Fibroblast of upper back skin (primary cell): Measurements from ENCODE around the gene LIG1.
A peak's percentile ranks its signal among the peaks of the same experiment; 100 is the strongest.
"Not testable (repeated sequence)": the region's sequence is repeated elsewhere in the genome, so short reads cannot be mapped to it uniquely, and the experiment has no call there.

Source experiments
- DNase-seq: peaks from one replicate; pipeline ENCODE4 v3.0.0-alpha.2; 2013

LIG1 gene

GRCh38 chr19:48120505-48120904, 49.6 kb downstream of the LIG1 start:
- DNase-seq = no peak

- DNase-seq = no peak
Observed at GRCh38 chr19:48118131-48118517, 52.0 kb downstream of the LIG1 start.

- DNase-seq = no peak
Observed at GRCh38 chr19:48117515-48118130, 52.5 kb downstream of the LIG1 start.

- no peak for DNase-seq
Observed at GRCh38 chr19:48113190-48113917, 56.8 kb downstream of the LIG1 start.

GRCh38 chr19:48111280-48111679, 58.9 kb downstream of the LIG1 start:
- DNase-seq = no peak

- DNase-seq = peak; percentile 88
Observed at GRCh38 chr19:48110350-48110966, 59.7 kb downstream of the LIG1 start, which contains the start of gene PLA2G4C. TSS of gene PLA2G4C (minus strand) at chr19:48110817. CDS start at chr19:48106529, 4,288 bp downstream.

GRCh38 chr19:48108997-48109782, 61.0 kb downstream of the LIG1 start:
- no peak for DNase-seq

- DNase-seq = no peak
Observed at GRCh38 chr19:48103922-48104321, 66.2 kb downstream of the LIG1 start.

- DNase-seq = peak; percentile 48
Observed at GRCh38 chr19:48102870-48103751, 67.0 kb downstream of the LIG1 start.

GRCh38 chr19:48095612-48096175, 74.5 kb downstream of the LIG1 start:
- peak; percentile 87 for DNase-seq

- no peak for DNase-seq
Observed at GRCh38 chr19:48094855-48095203, 75.3 kb downstream of the LIG1 start.

GRCh38 chr19:48094129-48094854, 75.9 kb downstream of the LIG1 start:
- no peak for DNase-seq

GRCh38 chr19:48091111-48091718, 78.9 kb downstream of the LIG1 start:
- DNase-seq = peak; percentile 98

- peak; percentile 39 for DNase-seq
Observed at GRCh38 chr19:48090281-48090802, 79.8 kb downstream of the LIG1 start.

- not testable (repeated sequence) for DNase-seq
Observed at GRCh38 chr19:48088991-48089390, 81.2 kb downstream of the LIG1 start.

- no peak for DNase-seq
Observed at GRCh38 chr19:48085904-48086864, 84.0 kb downstream of the LIG1 start.

GRCh38 chr19:48085076-48085475, 85.1 kb downstream of the LIG1 start:
- DNase-seq = no peak

GRCh38 chr19:48081106-48081505, 89.0 kb downstream of the LIG1 start:
- DNase-seq = peak; percentile 49

GRCh38 chr19:48070177-48070769, 99.9 kb downstream of the LIG1 start:
- DNase-seq = not testable (repeated sequence)
